Measurements from ENCODE around the gene DHRS4L2.
"Not testable (repeated sequence)": the region's sequence is repeated elsewhere in the genome, so short reads cannot be mapped to it uniquely, and the experiment has no call there.

DNA sequence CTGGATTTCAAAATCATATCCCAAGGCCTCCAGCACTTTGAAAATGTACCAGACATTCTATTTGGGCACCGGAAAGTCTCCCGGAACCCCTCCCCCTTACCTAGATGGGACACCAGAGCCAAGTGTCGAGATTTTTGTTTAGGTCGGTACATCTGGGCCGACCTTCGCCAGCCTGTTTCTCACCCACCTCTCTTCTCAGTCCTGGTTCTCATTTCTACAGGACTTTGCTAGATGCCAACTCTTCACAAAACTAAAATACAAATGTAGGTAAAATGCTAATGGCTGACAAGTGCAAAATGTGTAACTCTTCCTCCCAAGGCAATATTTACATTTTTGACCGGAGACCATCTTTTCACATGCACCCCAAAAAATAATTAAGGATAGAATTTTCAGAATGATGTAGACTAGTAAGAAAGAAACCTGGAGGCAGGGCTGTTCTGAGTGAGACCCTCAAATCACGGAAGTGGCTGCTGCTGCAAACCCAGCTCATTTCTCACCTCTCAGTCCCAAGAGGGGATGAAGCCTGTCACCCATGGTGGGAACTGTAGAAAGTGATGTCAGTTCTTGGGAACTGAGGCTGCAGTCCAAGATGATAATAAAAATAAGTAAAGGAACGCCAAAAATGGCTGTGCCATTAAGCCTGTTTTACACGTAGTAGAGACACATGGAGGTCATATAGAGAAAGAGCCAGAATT, 48.4 kb downstream of the DHRS4L2 start:
- not testable (repeated sequence) for TF ChIP-seq POLR2AphosphoS5 (IDR thresholded peaks at IDR 0.05)
- TF ChIP-seq, protein P1, sequence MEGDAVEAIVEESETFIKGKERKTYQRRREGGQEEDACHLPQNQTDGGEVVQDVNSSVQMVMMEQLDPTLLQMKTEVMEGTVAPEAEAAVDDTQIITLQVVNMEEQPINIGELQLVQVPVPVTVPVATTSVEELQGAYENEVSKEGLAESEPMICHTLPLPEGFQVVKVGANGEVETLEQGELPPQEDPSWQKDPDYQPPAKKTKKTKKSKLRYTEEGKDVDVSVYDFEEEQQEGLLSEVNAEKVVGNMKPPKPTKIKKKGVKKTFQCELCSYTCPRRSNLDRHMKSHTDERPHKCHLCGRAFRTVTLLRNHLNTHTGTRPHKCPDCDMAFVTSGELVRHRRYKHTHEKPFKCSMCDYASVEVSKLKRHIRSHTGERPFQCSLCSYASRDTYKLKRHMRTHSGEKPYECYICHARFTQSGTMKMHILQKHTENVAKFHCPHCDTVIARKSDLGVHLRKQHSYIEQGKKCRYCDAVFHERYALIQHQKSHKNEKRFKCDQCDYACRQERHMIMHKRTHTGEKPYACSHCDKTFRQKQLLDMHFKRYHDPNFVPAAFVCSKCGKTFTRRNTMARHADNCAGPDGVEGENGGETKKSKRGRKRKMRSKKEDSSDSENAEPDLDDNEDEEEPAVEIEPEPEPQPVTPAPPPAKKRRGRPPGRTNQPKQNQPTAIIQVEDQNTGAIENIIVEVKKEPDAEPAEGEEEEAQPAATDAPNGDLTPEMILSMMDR (IDR thresholded peaks at IDR 0.05), result not testable (repeated sequence)

All from sigmoid colon (tissue), 4 donors.